ENCODE data around the gene TRERF1.

GRCh38 chr6:42391441-42391840 is 60.3 kb downstream of the TRERF1 start:
- TF ChIP-seq ZNF211 (tag by site-specific recombination; IDR thresholded peaks at IDR 0.05; ENCODE audit: low read depth), result no peak
- TF ChIP-seq CTCF (tag by site-specific recombination; IDR thresholded peaks at IDR 0.05), result no peak
- TF ChIP-seq ZNF16 (tag by site-specific recombination; IDR thresholded peaks at IDR 0.05; ENCODE audit: low read depth), result no peak
- no peak for TF ChIP-seq ZBTB11 (tag by site-specific recombination; conservative IDR thresholded peaks at IDR 0.05; ENCODE audit: low read depth)
- no peak for TF ChIP-seq ZNF202 (tag by site-specific recombination; IDR thresholded peaks at IDR 0.05; ENCODE audit: borderline replicate concordance)
- TF ChIP-seq YY1 (tag by site-specific recombination; IDR thresholded peaks at IDR 0.05), result no peak
- no peak for TF ChIP-seq PATZ1 (tag by site-specific recombination; IDR thresholded peaks at IDR 0.05)
- TF ChIP-seq REST (tag by site-specific recombination; IDR thresholded peaks at IDR 0.05), result no peak
